Fibroblast of villous mesenchyme (primary cell): ENCODE measurements around the gene CLSTN1. TPM values are rescaled to one million over a fixed set of nuclear protein-coding genes. Genes with fewer than 3 reads are reported as not detected.
"Not testable (repeated sequence)": the region's sequence is repeated elsewhere in the genome, so short reads cannot be mapped to it uniquely, and the experiment has no call there.

Source experiments
- DNase-seq: peaks from one replicate; pipeline ENCODE4 v3.0.0-alpha.2; 2010; ENCODE audit warnings: low read depth
- H3K4me3 ChIP-seq: 2 replicates; pipeline ENCODE4 v1.5.1; 2011; ENCODE audit warnings: low read depth, mild to moderate bottlenecking, low read length
- CTCF ChIP-seq: IDR thresholded peaks from 2 replicates; pipeline ENCODE4 v1.5.1; 2012; ENCODE audit warnings: low read depth, mild to moderate bottlenecking, low read length; ENCODE audit not compliant: insufficient read depth
- total RNA-seq: library from RNA; depleted of rRNA; stranded (reverse); fragments of >200 nt; gene quantifications from 2 replicates; pipeline ENCODE4 v1.2.3, GENCODE V29; 2012

Gene CLSTN1
- total RNA-seq, 1 donor: 126 TPM

DNA sequence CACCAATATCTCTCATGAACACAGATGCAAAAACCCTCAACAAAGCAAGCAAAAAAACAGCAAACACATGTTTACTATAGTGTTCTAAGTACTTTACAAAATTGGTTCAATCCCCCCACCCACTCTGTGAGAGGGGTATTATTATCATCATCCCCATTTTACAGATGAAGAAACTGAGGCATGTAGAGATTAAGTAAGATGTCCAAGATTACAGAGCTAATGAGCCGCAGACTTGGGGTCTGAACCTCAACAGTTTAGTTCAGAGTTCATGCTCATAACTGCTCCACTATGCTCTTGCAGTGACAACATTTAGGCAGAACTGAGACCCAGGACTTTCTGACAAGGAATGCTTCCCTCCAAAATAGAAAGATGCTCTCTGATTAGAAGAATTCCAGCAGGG, 21.9 kb downstream of the CLSTN1 start:
- DNase-seq: no peak
- no peak for TF ChIP-seq CTCF
- H3K4me3 ChIP-seq: no peak overlapping the region

DNA sequence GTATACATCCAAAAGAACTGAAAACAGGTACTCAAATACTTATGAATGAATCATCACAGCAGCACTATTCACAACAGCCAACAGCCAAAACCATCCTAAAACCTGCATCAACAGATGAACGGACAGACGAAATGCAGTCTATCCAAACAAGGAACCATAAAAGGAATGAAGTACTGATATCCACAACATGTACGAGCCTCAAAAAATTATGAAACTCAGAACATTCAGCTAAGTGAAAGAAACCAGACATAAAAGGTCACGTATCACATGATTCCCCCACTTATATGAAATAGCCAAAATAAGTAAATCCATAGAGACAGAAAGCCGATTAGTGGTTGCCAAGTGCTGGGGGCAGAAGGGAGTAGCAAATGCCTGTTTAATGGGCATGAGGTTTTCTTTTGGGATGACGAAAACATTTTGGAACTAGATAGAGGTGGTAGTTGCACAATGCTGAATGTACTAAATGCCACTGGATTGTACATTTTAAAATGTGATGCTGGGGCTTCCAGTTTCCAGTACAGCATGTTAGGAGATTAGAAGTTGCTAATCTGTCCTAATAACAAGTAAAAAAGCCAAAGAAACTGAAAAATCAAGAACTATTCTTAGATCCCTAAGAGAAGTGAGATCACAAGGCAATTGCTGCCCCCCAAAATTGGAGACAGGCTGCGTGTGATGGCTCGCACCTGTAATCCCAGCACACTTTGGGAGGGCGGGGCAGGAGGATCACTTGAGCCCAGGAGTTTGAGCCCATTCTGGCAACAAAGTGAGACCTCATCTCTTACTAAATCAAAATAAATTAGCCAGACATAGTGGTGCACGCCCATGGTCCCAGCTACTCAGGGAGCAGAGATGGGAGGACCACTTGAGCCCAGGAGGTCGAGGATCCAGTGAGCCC, 25.3 kb downstream of the CLSTN1 start:
- no peak for TF ChIP-seq CTCF
- H3K4me3 ChIP-seq: peak overlapping the region; percentile 16
- peak; percentile 99 for DNase-seq

DNA sequence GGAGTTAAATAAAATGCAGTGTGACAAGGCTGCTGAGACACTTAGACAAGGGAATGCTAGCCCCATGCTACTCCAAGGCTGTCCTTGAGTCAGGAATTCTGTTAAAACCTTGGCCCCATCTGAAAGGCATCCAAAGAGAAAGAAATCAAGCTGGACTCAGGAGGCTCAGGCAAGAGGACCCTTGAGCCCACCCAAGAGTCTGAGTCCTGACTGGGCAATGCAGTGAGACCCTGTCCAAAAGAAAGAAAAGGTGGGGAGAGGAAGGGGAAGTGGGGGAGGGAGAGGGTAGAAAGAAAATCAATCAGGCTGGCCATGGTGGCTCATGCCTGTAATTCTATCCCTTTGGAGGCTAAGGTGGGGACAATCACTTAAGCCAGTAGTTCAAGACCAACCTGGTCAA, 26.7 kb downstream of the CLSTN1 start:
- no peak overlapping the region for H3K4me3 ChIP-seq
- no peak for DNase-seq
- no peak for TF ChIP-seq CTCF

DNA sequence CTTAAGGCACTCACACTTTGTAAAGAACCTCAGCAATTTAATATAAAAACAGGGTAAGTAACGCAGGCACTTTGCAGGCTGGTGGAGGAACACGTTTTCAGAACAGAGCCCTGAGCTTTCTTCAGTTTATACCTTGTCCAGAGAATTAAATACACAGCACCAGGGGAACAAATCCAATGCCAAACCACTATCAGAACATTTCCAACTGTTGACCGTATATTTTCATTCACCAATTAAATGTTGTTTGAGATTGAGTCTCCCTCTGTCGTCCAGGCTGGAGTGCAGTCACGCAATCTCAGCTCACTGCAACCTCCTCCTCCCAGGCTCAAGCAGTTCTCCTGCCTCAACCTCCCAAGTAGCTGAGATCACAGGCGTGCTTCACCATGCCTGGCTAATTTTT, 29.7 kb downstream of the CLSTN1 start:
- TF ChIP-seq CTCF: no peak
- no peak overlapping the region for H3K4me3 ChIP-seq
- DNase-seq: no peak

GRCh38 chr1:9793291-9793690, 30.5 kb downstream of the CLSTN1 start:
- no peak for TF ChIP-seq CTCF
- DNase-seq: no peak
- no peak overlapping the region for H3K4me3 ChIP-seq

- TF ChIP-seq CTCF: no peak
- DNase-seq: peak; percentile 25
- no peak overlapping the region for H3K4me3 ChIP-seq
Measured at GRCh38 chr1:9792156-9793042, 31.4 kb downstream of the CLSTN1 start.

DNA sequence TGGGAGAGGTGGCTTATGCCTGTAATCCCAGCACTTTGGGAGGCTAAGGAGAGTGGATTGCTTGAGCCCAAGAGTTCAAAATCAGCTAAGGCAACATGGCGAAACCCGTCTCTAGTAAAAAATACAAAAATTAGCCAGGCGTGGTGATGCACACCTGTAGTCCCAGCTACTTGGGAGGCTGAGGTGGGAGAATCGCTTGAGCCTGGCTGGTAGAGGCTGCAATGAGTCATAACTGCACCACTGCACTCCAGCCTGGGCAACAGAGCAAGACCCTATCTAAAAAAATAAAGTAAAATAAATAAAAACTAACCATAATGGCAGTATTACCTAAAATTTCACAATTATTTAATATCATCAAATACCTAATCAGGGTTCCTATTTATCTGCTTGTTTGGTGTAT, 34.1 kb downstream of the CLSTN1 start:
- not testable (repeated sequence) for H3K4me3 ChIP-seq, DNase-seq
